ENCODE measurements around the gene JTB. TPM values are rescaled to one million over a fixed set of nuclear protein-coding genes. Genes with fewer than 3 reads are reported as not detected.

JTB gene
- polyA plus RNA-seq, 1 of the 3 experiments (the other 2 are of a cell fraction): 118 TPM

- H3K79me2 ChIP-seq (ENCODE audit: insufficient read depth): peaks cover 30% of the 10 kb centered on the region
- H3K9ac ChIP-seq: no peak overlapping the region
- no peaks in the 10 kb centered on the region for H3K27me3 ChIP-seq (ENCODE audit: insufficient read depth)
- peaks cover 3 to 17% of the 10 kb centered on the region in 2 experiments; a peak in 2 of 4 replicates for H3K4me1 ChIP-seq (ENCODE audit: control insufficient read depth in 1 of 2, insufficient read depth in 2 of 2, low read depth in 1 of 2, low read length in 1 of 2)
- no peaks in the 10 kb centered on the region for H4K20me1 ChIP-seq (ENCODE audit: insufficient read depth)
- WGBS (ENCODE audit: low lambda C conversion rate): 95% methylated on average over 7 of the region's 11 CpGs
- peaks cover 4% of the 10 kb centered on the region for H3F3A ChIP-seq (replicated peaks; ENCODE audit: insufficient read depth)
- ChIA-PET CTCF (interaction anchor here (1.1 to 5.1 kb wide), 5 partner anchors 22 to 329 kb away, joined by 3 to 44 read pairs (median 12); partner anchors contain the start of genes CREB3L4, HAX1, RAB13 and SLC39A1), POLR2A (interaction anchor here (2.0 kb wide), 1 partner anchor 20 kb away, joined by 6 read pairs; the partner anchor contains the start of gene GATAD2B)
- H3K27ac ChIP-seq (ENCODE audit: low read depth in 2 of 2, low read length in 1 of 2): no peak overlapping the region
- H3K4me2 ChIP-seq: no peak overlapping the region
- TF ChIP-seq GABPA (IDR thresholded peaks at IDR 0.05; ENCODE audit: low read depth): no peak
- no peak for TF ChIP-seq RFX5 (IDR thresholded peaks at IDR 0.05; ENCODE audit: low read length)
- no peaks in the 10 kb centered on the region for H3K9me3 ChIP-seq
- no peak overlapping the region for H2AFZ ChIP-seq (ENCODE audit: low read depth)
- H3K9me2 ChIP-seq: no peaks in the 10 kb centered on the region
- H3K4me3 ChIP-seq (ENCODE audit: low read depth in 2 of 2, low read length in 1 of 2): no peak overlapping the region
- H3K36me3 ChIP-seq (replicated peaks in 1 of 2; ENCODE audit: control insufficient read depth in 1 of 2, insufficient read depth in 2 of 2, low read length in 1 of 2): peaks cover 7 to 50% of the 10 kb centered on the region in 2 experiments
- peak; percentile 11 for DNase-seq
Measured at GRCh38 chr1:153942766-153943549, 34.5 kb downstream of the JTB start.

GRCh38 chr1:153941826-153942725, 35.4 kb downstream of the JTB start:
- POLR2A ChIA-PET: interaction anchor here (2.0 kb wide), 1 partner anchor 19 kb away, joined by 6 read pairs; the partner anchor contains the start of gene GATAD2B
- no peaks in the 10 kb centered on the region for H3K9me3 ChIP-seq

More at GRCh38 chr1:153941826-153942725, 35.4 kb downstream of the JTB start:
- no peak overlapping the region for H3K27ac ChIP-seq (ENCODE audit: low read depth in 2 of 2, low read length in 1 of 2)
- H3F3A ChIP-seq (replicated peaks; ENCODE audit: insufficient read depth): peaks cover 4% of the 10 kb centered on the region
- no peak overlapping the region for H3K9ac ChIP-seq
- no peak overlapping the region for H3K4me3 ChIP-seq (ENCODE audit: low read depth in 2 of 2, low read length in 1 of 2)
- H3K79me2 ChIP-seq (ENCODE audit: insufficient read depth): peaks cover 29% of the 10 kb centered on the region
- peak; percentile 13 for DNase-seq
- WGBS (ENCODE audit: low lambda C conversion rate): 98% methylated on average over 27 of the region's 34 CpGs
- peaks cover 3 to 17% of the 10 kb centered on the region in 2 experiments; a peak in 2 of 4 replicates for H3K4me1 ChIP-seq (ENCODE audit: control insufficient read depth in 1 of 2, insufficient read depth in 2 of 2, low read depth in 1 of 2, low read length in 1 of 2)
- H2AFZ ChIP-seq (ENCODE audit: low read depth): no peak overlapping the region
- no peaks in the 10 kb centered on the region for H3K9me2 ChIP-seq
- CTCF ChIA-PET: interaction anchor here (0.6 to 1.5 kb wide), 3 partner anchors 26 to 330 kb away, joined by 3 to 4 read pairs (median 3); partner anchors contain the start of genes CREB3L4 and HAX1
- TF ChIP-seq GABPA (IDR thresholded peaks at IDR 0.05; ENCODE audit: low read depth) (no peak), NFIC (IDR thresholded peaks at IDR 0.05; ENCODE audit: borderline replicate concordance) (no peak), TCF12 (IDR thresholded peaks at IDR 0.05) (no peak), GATA2 (CRISPR knock-in tag; IDR thresholded peaks at IDR 0.05) (no peak), ELF1 (IDR thresholded peaks at IDR 0.05) (no peak), POLR2AphosphoS5 (IDR thresholded peaks at IDR 0.05; ENCODE audit: low read depth, low read length) (no peak), REST (IDR thresholded peaks at IDR 0.05; ENCODE audit: low read depth, low read length) (no peak), YY1 (IDR thresholded peaks at IDR 0.05; ENCODE audit: low read depth) (no peak)
- TF ChIP-seq, protein P1, sequence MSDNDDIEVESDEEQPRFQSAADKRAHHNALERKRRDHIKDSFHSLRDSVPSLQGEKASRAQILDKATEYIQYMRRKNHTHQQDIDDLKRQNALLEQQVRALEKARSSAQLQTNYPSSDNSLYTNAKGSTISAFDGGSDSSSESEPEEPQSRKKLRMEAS (IDR thresholded peaks at IDR 0.05; ENCODE audit: low read depth): no peak
- TF ChIP-seq, protein P2, sequence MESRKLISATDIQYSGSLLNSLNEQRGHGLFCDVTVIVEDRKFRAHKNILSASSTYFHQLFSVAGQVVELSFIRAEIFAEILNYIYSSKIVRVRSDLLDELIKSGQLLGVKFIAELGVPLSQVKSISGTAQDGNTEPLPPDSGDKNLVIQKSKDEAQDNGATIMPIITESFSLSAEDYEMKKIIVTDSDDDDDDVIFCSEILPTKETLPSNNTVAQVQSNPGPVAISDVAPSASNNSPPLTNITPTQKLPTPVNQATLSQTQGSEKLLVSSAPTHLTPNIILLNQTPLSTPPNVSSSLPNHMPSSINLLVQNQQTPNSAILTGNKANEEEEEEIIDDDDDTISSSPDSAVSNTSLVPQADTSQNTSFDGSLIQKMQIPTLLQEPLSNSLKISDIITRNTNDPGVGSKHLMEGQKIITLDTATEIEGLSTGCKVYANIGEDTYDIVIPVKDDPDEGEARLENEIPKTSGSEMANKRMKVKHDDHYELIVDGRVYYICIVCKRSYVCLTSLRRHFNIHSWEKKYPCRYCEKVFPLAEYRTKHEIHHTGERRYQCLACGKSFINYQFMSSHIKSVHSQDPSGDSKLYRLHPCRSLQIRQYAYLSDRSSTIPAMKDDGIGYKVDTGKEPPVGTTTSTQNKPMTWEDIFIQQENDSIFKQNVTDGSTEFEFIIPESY (IDR thresholded peaks at IDR 0.05; ENCODE audit: borderline replicate concordance, low read depth): no peak
- TF ChIP-seq, protein P3, sequence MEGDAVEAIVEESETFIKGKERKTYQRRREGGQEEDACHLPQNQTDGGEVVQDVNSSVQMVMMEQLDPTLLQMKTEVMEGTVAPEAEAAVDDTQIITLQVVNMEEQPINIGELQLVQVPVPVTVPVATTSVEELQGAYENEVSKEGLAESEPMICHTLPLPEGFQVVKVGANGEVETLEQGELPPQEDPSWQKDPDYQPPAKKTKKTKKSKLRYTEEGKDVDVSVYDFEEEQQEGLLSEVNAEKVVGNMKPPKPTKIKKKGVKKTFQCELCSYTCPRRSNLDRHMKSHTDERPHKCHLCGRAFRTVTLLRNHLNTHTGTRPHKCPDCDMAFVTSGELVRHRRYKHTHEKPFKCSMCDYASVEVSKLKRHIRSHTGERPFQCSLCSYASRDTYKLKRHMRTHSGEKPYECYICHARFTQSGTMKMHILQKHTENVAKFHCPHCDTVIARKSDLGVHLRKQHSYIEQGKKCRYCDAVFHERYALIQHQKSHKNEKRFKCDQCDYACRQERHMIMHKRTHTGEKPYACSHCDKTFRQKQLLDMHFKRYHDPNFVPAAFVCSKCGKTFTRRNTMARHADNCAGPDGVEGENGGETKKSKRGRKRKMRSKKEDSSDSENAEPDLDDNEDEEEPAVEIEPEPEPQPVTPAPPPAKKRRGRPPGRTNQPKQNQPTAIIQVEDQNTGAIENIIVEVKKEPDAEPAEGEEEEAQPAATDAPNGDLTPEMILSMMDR (IDR thresholded peaks at IDR 0.05): no peak
- H4K20me1 ChIP-seq (ENCODE audit: insufficient read depth): no peaks in the 10 kb centered on the region
- no peaks in the 10 kb centered on the region for H3K27me3 ChIP-seq (ENCODE audit: insufficient read depth)
- no peak overlapping the region for H3K4me2 ChIP-seq
- peaks cover 7 to 51% of the 10 kb centered on the region in 2 experiments for H3K36me3 ChIP-seq (replicated peaks in 1 of 2; ENCODE audit: control insufficient read depth in 1 of 2, insufficient read depth in 2 of 2, low read length in 1 of 2)
